ENCODE measurements around the gene HLA-F.

The HLA-F gene

DNA sequence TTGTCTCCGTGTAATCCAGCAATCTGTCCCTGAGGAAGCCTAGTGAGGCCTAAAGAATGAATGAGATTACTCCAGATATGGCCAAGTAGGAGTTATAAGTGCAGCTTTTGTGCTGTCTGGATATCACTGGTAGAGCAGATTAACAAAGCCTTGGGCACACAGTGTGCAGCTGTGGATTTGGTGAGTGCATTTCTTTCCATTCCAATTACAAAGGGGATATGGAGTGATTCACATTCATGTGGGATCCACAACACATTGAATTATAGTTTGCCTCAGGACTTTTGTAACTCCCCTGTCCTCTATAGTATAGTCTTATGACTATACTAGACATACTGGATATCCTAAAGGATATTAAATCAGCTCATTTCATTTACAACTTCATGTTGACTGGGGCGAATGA is 47.1 kb downstream of the HLA-F start:
- DNase-seq (ENCODE audit: low read depth, low spot score) = no peak
- H3K27ac ChIP-seq = no peak overlapping the region
- H3K36me3 ChIP-seq (ENCODE audit: insufficient read depth, low read length) = no peaks in the 10 kb centered on the region
- TF ChIP-seq POLR2AphosphoS5 (IDR thresholded peaks at IDR 0.05; ENCODE audit: borderline replicate concordance, low read depth, low read length) (no peak), EZH2 (IDR thresholded peaks at IDR 0.05) (no peak), FOXP2 (optimal IDR thresholded peaks at IDR 0.05; ENCODE audit: control extremely low read depth, extremely low read length, insufficient read depth) (no peak)
- no peak overlapping the region for H3K4me3 ChIP-seq
- no peaks in the 10 kb centered on the region for H3K9me3 ChIP-seq (ENCODE audit: low read depth, low read length)
- H3K9ac ChIP-seq (ENCODE audit: insufficient read length) = no peak overlapping the region

DNA sequence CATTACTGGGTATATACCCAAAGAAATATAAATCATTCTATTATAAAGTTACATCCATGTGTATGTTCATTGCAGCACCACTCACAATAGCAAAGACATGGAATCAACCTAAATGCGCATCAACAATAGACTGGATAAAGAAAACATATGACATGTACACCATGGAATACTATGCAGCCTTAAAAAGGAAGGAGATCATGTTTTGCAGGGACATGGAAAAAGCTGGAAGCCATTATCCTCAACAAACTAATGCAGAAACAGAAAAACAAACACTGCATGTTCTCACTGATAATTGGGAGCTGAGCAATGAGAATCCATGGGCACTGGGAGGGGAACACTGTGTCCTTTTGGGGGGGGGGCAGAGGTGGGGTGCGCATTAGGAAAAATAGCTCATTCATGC is 53.5 kb downstream of the HLA-F start:
- Histone ChIP-seq H3K9me3 (ENCODE audit: low read depth, low read length) (no peaks in the 10 kb centered on the region), H3K36me3 (ENCODE audit: insufficient read depth, low read length) (no peaks in the 10 kb centered on the region), H3K9ac (ENCODE audit: insufficient read length) (no peak overlapping the region), H3K27ac (no peak overlapping the region), H3K4me3 (no peak overlapping the region)
- DNase-seq (ENCODE audit: low read depth, low spot score) = no peak
- no peak for TF ChIP-seq FOXP2 (optimal IDR thresholded peaks at IDR 0.05; ENCODE audit: control extremely low read depth, extremely low read length, insufficient read depth)
- no peak for TF ChIP-seq EZH2 (IDR thresholded peaks at IDR 0.05)
- no peak for TF ChIP-seq POLR2AphosphoS5 (IDR thresholded peaks at IDR 0.05; ENCODE audit: borderline replicate concordance, low read depth, low read length)

Data from SK-N-MC (cell line).